CD14-positive monocyte (primary cell): ENCODE measurements around the gene PTGER4. TPM values are rescaled to one million over a fixed set of nuclear protein-coding genes. Genes with fewer than 3 reads are reported as not detected.

ENCODE experiments used
- DNase-seq, 3 donors: peaks; one replicate each; pipeline ENCODE4 v3.0.0-alpha.2; 2011 to 2022
- H2AFZ ChIP-seq: 2 replicates; pipeline ENCODE4 v1.6.0; 2012; ENCODE audit warnings: mild to moderate bottlenecking, low read depth, low read length, inconsistent platforms; ENCODE audit not compliant: insufficient read depth, poor library complexity, severe bottlenecking
- H3K27ac ChIP-seq, 2 donors: 1 replicate in 1 of 2; 2 replicates in 1 of 2; pipeline ENCODE4 v1.5.1; 2012 to 2013; ENCODE audit warnings: low read length in 2 of 2, control low read depth in 1 of 2, inconsistent platforms in 1 of 2, low read depth in 1 of 2, mild to moderate bottlenecking in 1 of 2
- H3K27me3 ChIP-seq, 2 donors: one replicate each; pipeline versions ENCODE4 v1.6.0 to v1.6.1; 2011 to 2013; ENCODE audit warnings: low read length in 2 of 2; ENCODE audit not compliant: control insufficient read depth in 2 of 2, insufficient read depth in 2 of 2
- H3K36me3 ChIP-seq, 2 donors: replicated peaks in 1 of 2; 1 replicate in 1 of 2; 2 replicates in 1 of 2; pipeline versions ENCODE4 v1.5.1 to v1.6.1; 2012 to 2013; ENCODE audit warnings: low read length in 2 of 2, control low read depth in 1 of 2, inconsistent platforms in 1 of 2, mild to moderate bottlenecking in 1 of 2; ENCODE audit not compliant: insufficient read depth in 2 of 2, control insufficient read depth in 1 of 2
- H3K4me1 ChIP-seq, 2 donors: 1 replicate in 1 of 2; 2 replicates in 1 of 2; pipeline versions ENCODE4 v1.5.1 to v1.6.1; 2012 to 2013; ENCODE audit warnings: low read length in 2 of 2, control low read depth in 1 of 2, inconsistent platforms in 1 of 2, mild to moderate bottlenecking in 1 of 2, moderate library complexity in 1 of 2; ENCODE audit not compliant: insufficient read depth in 2 of 2, control insufficient read depth in 1 of 2
- H3K4me2 ChIP-seq: replicated peaks from 2 replicates; pipeline ENCODE3; 2012; ENCODE audit warnings: low read length, moderate library complexity, mild to moderate bottlenecking; ENCODE audit not compliant: poor library complexity, severe bottlenecking; ENCODE audit errors: extremely low read depth
- H3K4me3 ChIP-seq, 3 experiments: fragments of 200-600 bp in 1 of 3; sonication (generic) in 1 of 3; replicated peaks in 1 of 3; 1 replicate in 2 of 3; 2 replicates in 1 of 3; pipeline ENCODE4 v1.5.1; 2011 to 2013; ENCODE audit warnings: low read length in 3 of 3, mild to moderate bottlenecking in 3 of 3, control low read depth in 2 of 3, low read depth in 2 of 3, inconsistent platforms in 1 of 3, moderate library complexity in 1 of 3
- H3K79me2 ChIP-seq: 2 replicates; pipeline ENCODE4 v1.6.0; 2012; ENCODE audit warnings: mild to moderate bottlenecking, control low read depth, inconsistent platforms, low read length, moderate library complexity; ENCODE audit not compliant: insufficient read depth
- H3K9ac ChIP-seq: 2 replicates; pipeline ENCODE4 v1.6.0; 2017; ENCODE audit warnings: low read length, mild to moderate bottlenecking; ENCODE audit not compliant: insufficient read depth, poor library complexity, severe bottlenecking
- H3K9me3 ChIP-seq, 2 donors: replicated peaks in 1 of 2; 1 replicate in 1 of 2; 2 replicates in 1 of 2; pipeline versions ENCODE4 v1.5.1 to v1.6.1; 2012 to 2013; ENCODE audit warnings: low read length in 2 of 2, control low read depth in 1 of 2; ENCODE audit not compliant: control insufficient read depth in 1 of 2, insufficient read depth in 1 of 2
- H4K20me1 ChIP-seq: 2 replicates; pipeline ENCODE4 v1.6.0; 2012; ENCODE audit warnings: mild to moderate bottlenecking, low read length, control low read depth, moderate library complexity; ENCODE audit not compliant: insufficient read depth
- H3K27ac Mint-ChIP-seq, 7 donors: one replicate each; pipeline ENCODE4 v1.8.0; 2020; ENCODE audit warnings: mild to moderate bottlenecking in 7 of 7, mixed read lengths in 7 of 7, moderate library complexity in 6 of 7, inconsistent platforms in 2 of 7
- H3K27me3 Mint-ChIP-seq, 3 donors: one replicate each; pipeline ENCODE4 v1.8.0; 2021 to 2022; ENCODE audit warnings: low read depth in 3 of 3, mild to moderate bottlenecking in 3 of 3, mixed read lengths in 3 of 3, moderate library complexity in 3 of 3, inconsistent platforms in 1 of 3
- H3K36me3 Mint-ChIP-seq, 2 donors: one replicate each; pipeline ENCODE4 v1.8.0; 2020; ENCODE audit warnings: mixed read lengths in 2 of 2, inconsistent platforms in 1 of 2, mild to moderate bottlenecking in 1 of 2
- H3K4me1 Mint-ChIP-seq: one replicate; pipeline ENCODE4 v1.8.0; 2020; ENCODE audit warnings: mild to moderate bottlenecking, mixed read lengths
- H3K4me3 Mint-ChIP-seq, 2 donors: one replicate each; pipeline ENCODE4 v1.8.0; 2020; ENCODE audit warnings: mild to moderate bottlenecking in 2 of 2, mixed read lengths in 2 of 2, moderate library complexity in 1 of 2
- H3K9me3 Mint-ChIP-seq, 7 donors: one replicate each; pipeline ENCODE4 v1.8.0; 2020 to 2022; ENCODE audit warnings: mixed read lengths in 7 of 7, mild to moderate bottlenecking in 6 of 7, moderate library complexity in 6 of 7, inconsistent platforms in 2 of 7
- WGBS: methylation state at CpG from one replicate; pipeline ENCODE4 v1.1.5; 2013; ENCODE audit warnings: missing lambda C conversion rate; ENCODE audit not compliant: insufficient coverage; 5-methylcytosine and 5-hydroxymethylcytosine counted together
- intact Hi-C, 2 donors: fragments of 100-400 bp; cut with micrococcal nuclease; formaldehyde crosslinking; loops; one replicate each; pipeline versions ENCODE4 v1.15.0 to v1.15.1; 2023
- polyA plus RNA-seq, 3 donors: library from polyadenylated mRNA; depleted of rRNA in 1 of 3; unstranded in 2 of 3; stranded (reverse) in 1 of 3; fragments of 300-500 nt in 2 of 3; fragments of >200 nt in 1 of 3; fragmentation: Illumina TruSeq in 2 of 3; gene quantifications; 1 replicate in 2 of 3; 2 replicates in 1 of 3; pipeline ENCODE4 v1.2.3, GENCODE V29; 2012 to 2021
- TF ChIP-seq, protein P1 (sequence below): fragments of 200-600 bp; IDR thresholded peaks from one replicate; pipeline ENCODE4 v1.8.0; 2022; ENCODE audit warnings: antibody characterized with exemption, mild to moderate bottlenecking

PTGER4 gene
- polyA plus RNA-seq, 3 donors = 44.4 to 119 (median 64.3) TPM

DNA sequence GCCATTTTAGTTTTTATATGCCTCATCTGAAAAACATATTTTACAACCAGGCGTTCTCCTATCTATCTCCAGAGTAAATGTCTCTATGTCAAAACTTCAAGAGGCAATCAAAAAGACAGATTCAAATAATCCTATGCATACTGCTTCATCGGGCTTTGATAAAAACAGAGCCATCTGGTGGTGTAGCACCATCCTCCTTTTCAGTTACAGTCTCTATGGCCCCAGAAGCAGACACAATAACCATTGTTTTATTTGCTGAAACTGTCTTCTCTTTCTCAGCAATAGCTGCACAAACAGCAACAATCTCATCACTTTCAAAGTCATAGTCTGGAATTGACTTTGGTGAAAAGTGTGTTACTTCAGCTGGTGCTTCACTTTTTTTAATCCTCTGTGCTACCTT lies 36.3 kb downstream of the PTGER4 start:
- Mint-ChIP-seq H3K36me3 (peaks cover 32 to 34% of the 10 kb centered on the region in 2 donors), H3K27me3 (no peaks in the 10 kb centered on the region), H3K9me3 (peaks cover 0 to 7% (median under 1%) of the 10 kb centered on the region in 7 donors), H3K4me1 (no peaks in the 10 kb centered on the region), H3K4me3 (no peak overlapping the region), H3K27ac (no peak overlapping the region)
- no peak overlapping the region for H2AFZ ChIP-seq
- H3K9ac ChIP-seq = no peak overlapping the region
- no peaks in the 10 kb centered on the region for H3K4me1 ChIP-seq
- no peak overlapping the region for H3K27ac ChIP-seq
- intact Hi-C loops = no loop called here
- no peaks in the 10 kb centered on the region for H3K27me3 ChIP-seq
- H4K20me1 ChIP-seq = no peaks in the 10 kb centered on the region
- no peaks in the 10 kb centered on the region for H3K9me3 ChIP-seq
- 74% methylated on average over 2 of the region's 2 CpGs for WGBS
- H3K4me2 ChIP-seq = no peak overlapping the region
- TF ChIP-seq, protein P1, sequence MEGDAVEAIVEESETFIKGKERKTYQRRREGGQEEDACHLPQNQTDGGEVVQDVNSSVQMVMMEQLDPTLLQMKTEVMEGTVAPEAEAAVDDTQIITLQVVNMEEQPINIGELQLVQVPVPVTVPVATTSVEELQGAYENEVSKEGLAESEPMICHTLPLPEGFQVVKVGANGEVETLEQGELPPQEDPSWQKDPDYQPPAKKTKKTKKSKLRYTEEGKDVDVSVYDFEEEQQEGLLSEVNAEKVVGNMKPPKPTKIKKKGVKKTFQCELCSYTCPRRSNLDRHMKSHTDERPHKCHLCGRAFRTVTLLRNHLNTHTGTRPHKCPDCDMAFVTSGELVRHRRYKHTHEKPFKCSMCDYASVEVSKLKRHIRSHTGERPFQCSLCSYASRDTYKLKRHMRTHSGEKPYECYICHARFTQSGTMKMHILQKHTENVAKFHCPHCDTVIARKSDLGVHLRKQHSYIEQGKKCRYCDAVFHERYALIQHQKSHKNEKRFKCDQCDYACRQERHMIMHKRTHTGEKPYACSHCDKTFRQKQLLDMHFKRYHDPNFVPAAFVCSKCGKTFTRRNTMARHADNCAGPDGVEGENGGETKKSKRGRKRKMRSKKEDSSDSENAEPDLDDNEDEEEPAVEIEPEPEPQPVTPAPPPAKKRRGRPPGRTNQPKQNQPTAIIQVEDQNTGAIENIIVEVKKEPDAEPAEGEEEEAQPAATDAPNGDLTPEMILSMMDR = no peak
- H3K4me3 ChIP-seq = no peak overlapping the region
- no peak for DNase-seq
- H3K79me2 ChIP-seq = no peaks in the 10 kb centered on the region
- peaks cover 4 to 34% of the 10 kb centered on the region in 2 donors for H3K36me3 ChIP-seq

DNA sequence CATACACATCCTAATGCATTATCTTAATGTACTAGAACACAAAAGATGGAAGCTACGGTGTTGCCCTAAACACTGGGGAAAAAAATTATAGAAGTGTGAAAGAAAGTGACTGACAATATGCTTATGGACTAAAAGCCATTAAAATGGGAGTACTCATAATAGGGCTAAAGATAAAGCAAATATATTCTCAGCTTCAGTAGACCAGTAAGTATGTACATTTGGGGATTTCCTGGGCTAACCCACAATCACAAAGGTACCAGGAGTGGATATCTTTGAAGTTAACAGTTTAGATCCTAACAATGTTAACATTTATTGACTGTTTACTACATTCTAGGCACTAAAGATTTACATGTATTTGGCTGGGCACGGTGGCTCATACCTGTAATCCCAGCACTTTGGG lies 36.9 kb downstream of the PTGER4 start:
- no peak overlapping the region for H3K27ac ChIP-seq
- H3K9me3 ChIP-seq = no peaks in the 10 kb centered on the region
- peaks cover 0 to 9% (median 4%) of the 10 kb centered on the region in 7 donors for H3K9me3 Mint-ChIP-seq
- TF ChIP-seq, protein P1 = no peak
- no peak overlapping the region for H3K4me3 ChIP-seq
- no peaks in the 10 kb centered on the region for H4K20me1 ChIP-seq
- H3K36me3 Mint-ChIP-seq = peaks cover 37 to 40% of the 10 kb centered on the region in 2 donors
- peaks cover 4 to 38% of the 10 kb centered on the region in 2 donors for H3K36me3 ChIP-seq
- H3K27me3 ChIP-seq = no peaks in the 10 kb centered on the region
- H3K27me3 Mint-ChIP-seq = no peaks in the 10 kb centered on the region
- H3K27ac Mint-ChIP-seq = no peak overlapping the region
- intact Hi-C loops = no loop called here
- no peak overlapping the region for H3K4me2 ChIP-seq
- H3K4me3 Mint-ChIP-seq = no peak overlapping the region
- no peaks in the 10 kb centered on the region for H3K4me1 ChIP-seq
- no peaks in the 10 kb centered on the region for H3K79me2 ChIP-seq
- H3K9ac ChIP-seq = no peak overlapping the region
- no peak for DNase-seq
- H2AFZ ChIP-seq = no peak overlapping the region
- H3K4me1 Mint-ChIP-seq = no peaks in the 10 kb centered on the region
- WGBS = no CpG with 5 or more reads among the region's 2 CpGs
